NCI-H2196 treated with DMSO at 0.1 percent for 48 hours (cell line): ENCODE results near the gene MKRN2OS.

Source experiments
- DNase-seq: peaks from one replicate; lab custom pipeline; 2025; ENCODE audit not compliant: unreplicated experiment; lab: John Stamatoyannopoulos, UW

The MKRN2OS gene, protein sequence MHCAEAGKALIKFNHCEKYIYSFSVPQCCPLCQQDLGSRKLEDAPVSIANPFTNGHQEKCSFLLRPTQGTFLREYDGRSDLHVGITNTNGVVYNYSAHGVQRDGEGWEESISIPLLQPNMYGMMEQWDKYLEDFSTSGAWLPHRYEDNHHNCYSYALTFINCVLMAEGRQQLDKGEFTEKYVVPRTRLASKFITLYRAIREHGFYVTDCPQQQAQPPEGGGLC

DNA sequence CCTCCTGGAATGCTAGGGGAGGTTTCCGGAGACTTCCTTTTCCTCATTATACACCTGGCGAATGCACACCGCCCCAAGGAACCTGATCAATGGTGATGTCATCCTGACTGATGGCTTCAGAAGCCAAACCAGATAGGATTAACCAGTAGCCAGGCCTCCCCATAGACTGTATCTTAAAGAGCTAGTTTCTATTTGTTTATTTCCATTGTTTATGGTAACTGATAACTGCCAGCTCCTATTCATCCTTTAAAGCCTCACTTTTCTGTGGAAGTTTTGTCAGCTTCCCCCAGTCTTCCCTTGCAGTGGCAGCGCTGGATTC lies at the start of gene MKRN2OS:
Gene MKRN2OS, minus strand, starts transcription at position 27 of the 319 bp plus-strand sequence. CDS start 35 bp downstream, outside the sequence.
- no peak for DNase-seq

- no peak for DNase-seq
Observed at GRCh38 chr3:12593473-12593872, 48.2 kb upstream of the MKRN2OS start.

GRCh38 chr3:12591997-12592715 lies 46.9 kb upstream of the MKRN2OS start:
- DNase-seq, result no peak

GRCh38 chr3:12591456-12591855 lies 46.2 kb upstream of the MKRN2OS start:
- no peak for DNase-seq

GRCh38 chr3:12590096-12590495 lies 44.8 kb upstream of the MKRN2OS start:
- no peak for DNase-seq

GRCh38 chr3:12588039-12589009 lies 43.0 kb upstream of the MKRN2OS start:
- peak; percentile 7 for DNase-seq

DNA sequence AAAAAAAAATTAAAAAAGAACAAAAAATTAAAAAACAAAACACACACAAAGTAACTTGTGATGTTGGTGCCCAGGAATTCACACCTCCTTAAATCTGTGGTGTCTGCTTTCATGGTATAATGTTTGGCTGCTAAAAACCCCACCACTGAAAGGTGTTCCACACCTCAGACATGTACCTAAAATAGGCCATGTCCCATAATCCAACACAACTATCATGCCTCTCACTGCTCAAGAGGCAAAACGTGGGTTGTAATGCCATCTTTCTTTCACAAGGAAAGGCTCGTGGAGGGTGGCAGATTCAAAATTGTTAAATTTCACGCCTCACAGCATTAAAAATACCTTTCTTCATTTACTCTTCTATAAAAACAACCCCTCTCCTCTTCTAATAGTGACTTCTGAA lies 41.1 kb upstream of the MKRN2OS start:
- no peak for DNase-seq

DNA sequence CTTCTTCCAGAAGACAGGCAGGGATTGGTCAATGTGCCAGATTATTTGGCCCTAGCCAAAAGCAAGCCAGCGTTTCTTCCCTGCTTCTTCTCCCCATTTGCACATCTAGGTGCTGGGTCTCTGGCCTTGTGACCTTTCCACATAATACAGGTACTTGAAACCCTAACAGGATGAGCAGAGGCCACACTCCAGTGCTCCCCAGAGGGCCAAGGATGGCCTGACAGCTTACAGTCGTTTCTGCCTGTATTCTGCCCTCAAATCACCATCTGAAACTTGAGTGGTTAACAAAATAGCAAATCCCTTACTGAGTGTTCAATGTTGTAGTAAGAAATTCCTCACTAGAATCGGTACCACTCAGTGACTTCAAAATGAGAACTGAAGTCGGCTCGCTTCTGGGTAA lies 40.7 kb upstream of the MKRN2OS start:
- no peak for DNase-seq

DNA sequence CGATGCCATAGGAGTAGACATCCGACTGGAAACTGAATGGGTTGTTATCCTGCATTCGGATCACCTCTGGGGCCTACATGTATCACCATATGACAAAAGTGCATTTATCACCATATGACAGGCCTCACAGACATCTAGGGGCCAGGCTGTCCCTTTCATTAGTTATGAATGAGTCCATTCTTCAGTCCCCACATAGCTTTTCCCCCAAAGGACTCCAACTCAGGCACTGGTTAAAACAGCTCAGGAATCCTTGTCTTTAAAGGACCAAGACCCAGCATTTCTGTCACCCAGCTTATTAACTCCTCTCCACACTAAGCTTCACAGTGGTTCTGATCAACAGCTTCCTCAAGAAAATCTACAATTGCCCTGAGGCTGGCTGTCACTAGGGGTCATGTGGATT lies 39.9 kb upstream of the MKRN2OS start:
- DNase-seq, result no peak

- no peak for DNase-seq
Observed at GRCh38 chr3:12584083-12584482, 38.8 kb upstream of the MKRN2OS start.

DNA sequence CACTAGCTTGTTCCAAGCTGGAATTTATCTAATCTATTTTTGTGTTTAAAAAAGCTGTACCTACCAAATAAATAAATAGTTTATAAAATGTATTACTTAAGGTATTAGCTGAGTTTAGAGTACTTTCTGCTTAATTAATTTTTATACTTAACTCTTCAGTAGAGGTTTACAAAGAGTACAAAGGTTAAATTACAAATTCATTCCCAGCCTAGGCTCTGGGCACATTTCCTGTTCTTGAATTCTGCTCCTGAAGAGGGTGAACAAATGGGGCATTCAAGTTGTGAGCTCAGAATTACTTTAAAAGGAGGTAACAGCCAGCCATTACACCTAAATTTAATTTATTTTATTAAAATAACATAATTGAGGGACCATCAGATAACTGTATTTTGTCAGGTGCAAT lies 38.0 kb upstream of the MKRN2OS start:
- DNase-seq, result no peak

- no peak for DNase-seq
Observed at GRCh38 chr3:12582730-12583129, 37.4 kb upstream of the MKRN2OS start.

GRCh38 chr3:12579905-12580304 lies 34.6 kb upstream of the MKRN2OS start:
- DNase-seq, result no peak

GRCh38 chr3:12579456-12579855 lies 34.2 kb upstream of the MKRN2OS start:
- DNase-seq, result no peak

GRCh38 chr3:12578742-12579141 lies 33.4 kb upstream of the MKRN2OS start:
- DNase-seq, result no peak

DNA sequence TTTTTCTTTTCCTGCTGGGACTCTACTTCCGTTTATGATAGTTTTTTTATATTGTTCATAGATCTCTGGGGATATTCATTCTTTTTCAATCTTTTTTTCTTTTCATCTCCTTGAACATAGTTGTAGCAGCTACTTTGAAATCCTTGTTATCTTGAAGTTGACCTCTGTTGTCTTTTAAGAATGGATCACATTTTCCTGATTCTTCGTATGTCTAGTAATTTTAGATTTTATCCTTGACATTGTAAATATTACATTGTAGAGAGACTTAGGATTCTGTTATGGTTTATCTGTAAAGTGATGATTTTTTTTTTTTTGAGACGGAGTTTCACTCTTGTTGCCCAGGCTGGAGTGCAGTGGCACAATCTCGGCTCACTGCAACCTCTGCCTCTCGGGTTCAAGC lies 32.1 kb upstream of the MKRN2OS start:
- no peak for DNase-seq

DNA sequence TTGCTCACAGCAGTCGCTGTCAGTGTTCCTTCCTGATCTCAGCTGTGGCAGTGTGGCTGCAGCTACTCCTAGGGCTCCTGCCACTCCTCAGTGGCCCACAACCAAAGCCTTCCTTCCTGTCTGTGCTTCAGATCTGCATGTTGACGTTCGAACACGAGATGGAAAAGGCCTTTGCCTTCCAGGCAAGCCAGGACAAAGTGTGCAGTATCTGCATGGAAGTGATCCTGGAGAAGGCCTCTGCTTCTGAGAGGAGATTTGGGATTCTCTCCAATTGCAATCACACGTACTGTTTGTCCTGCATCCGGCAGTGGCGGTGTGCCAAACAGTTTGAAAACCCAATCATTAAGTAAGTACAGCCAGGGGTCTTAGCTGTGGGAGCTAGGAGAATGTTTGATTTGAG lies 29.4 kb upstream of the MKRN2OS start:
- no peak for DNase-seq

DNA sequence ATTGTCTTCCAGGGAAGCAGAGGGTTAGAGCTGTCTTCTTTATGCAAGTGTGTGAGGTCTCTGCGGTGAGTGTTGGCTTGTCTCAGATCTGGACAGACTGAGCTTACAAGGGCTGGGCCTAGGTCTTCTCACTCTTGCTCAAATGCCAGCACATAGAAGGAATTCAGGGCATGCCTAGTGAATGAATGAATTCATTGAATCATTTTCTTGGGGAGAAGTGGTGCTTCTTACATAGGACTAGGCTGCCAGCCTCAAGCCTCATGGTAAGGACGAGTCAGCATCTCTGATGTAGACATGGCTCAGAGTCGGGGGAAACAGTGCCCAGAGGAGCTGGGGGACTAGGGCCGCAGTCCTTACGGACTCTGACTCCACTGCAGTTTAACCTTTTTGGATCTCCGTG lies 28.8 kb upstream of the MKRN2OS start:
- no peak for DNase-seq

DNA sequence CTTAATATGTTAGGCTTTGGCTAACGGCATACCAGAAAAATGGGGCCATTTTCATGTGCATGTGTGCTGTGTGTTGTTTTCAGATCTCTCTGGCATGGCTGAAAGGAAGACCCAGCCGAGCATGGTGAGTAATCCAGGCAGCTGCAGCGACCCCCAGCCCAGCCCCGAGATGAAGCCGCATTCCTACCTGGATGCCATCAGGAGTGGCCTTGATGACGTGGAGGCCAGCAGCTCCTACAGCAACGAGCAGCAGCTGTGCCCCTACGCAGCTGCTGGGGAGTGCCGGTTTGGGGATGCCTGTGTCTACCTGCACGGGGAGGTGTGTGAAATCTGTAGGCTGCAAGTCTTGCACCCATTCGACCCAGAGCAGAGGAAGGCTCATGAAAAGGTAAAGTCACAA lies 26.7 kb upstream of the MKRN2OS start:
- no peak for DNase-seq

- no peak for DNase-seq
Observed at GRCh38 chr3:12569836-12570235, 24.5 kb upstream of the MKRN2OS start.

- no peak for DNase-seq
Observed at GRCh38 chr3:12568747-12569146, 23.4 kb upstream of the MKRN2OS start.

- DNase-seq, result no peak
Observed at GRCh38 chr3:12566976-12567375, 21.7 kb upstream of the MKRN2OS start.
